ENCODE data around the gene FCGR3A. TPM values are rescaled to one million over a fixed set of nuclear protein-coding genes. Genes with fewer than 3 reads are reported as not detected.
"Not testable (repeated sequence)": the region's sequence is repeated elsewhere in the genome, so short reads cannot be mapped to it uniquely, and the experiment has no call there.

FCGR3A gene
- total RNA-seq, 1 donor, result 27.8 TPM

- H3K27me3 ChIP-seq (ENCODE audit: insufficient read depth, low read length); H3K4me3 ChIP-seq (ENCODE audit: low read length); H3K9me3 ChIP-seq (ENCODE audit: low read depth, low read length): not testable (repeated sequence)
- peaks cover 48% of the 10 kb centered on the region for H3K4me1 ChIP-seq (ENCODE audit: insufficient read depth, low read length)
Measured at GRCh38 chr1:161543125-161543524, 6.5 kb downstream of the FCGR3A start.

- H3K27me3 ChIP-seq (ENCODE audit: insufficient read depth, low read length); H3K4me3 ChIP-seq (ENCODE audit: low read length); H3K9me3 ChIP-seq (ENCODE audit: low read depth, low read length): not testable (repeated sequence)
- H3K4me1 ChIP-seq (ENCODE audit: insufficient read depth, low read length), result peaks cover 48% of the 10 kb centered on the region
Measured at GRCh38 chr1:161542091-161542559, 7.5 kb downstream of the FCGR3A start.

GRCh38 chr1:161540570-161540960 lies 9.1 kb downstream of the FCGR3A start:
- not testable (repeated sequence) for H3K27me3 ChIP-seq (ENCODE audit: insufficient read depth, low read length); H3K9me3 ChIP-seq (ENCODE audit: low read depth, low read length)
- Histone ChIP-seq H3K4me1 (ENCODE audit: insufficient read depth, low read length) (peaks cover 47% of the 10 kb centered on the region), H3K4me3 (ENCODE audit: low read length) (peak overlapping the region; percentile 45)

DNA sequence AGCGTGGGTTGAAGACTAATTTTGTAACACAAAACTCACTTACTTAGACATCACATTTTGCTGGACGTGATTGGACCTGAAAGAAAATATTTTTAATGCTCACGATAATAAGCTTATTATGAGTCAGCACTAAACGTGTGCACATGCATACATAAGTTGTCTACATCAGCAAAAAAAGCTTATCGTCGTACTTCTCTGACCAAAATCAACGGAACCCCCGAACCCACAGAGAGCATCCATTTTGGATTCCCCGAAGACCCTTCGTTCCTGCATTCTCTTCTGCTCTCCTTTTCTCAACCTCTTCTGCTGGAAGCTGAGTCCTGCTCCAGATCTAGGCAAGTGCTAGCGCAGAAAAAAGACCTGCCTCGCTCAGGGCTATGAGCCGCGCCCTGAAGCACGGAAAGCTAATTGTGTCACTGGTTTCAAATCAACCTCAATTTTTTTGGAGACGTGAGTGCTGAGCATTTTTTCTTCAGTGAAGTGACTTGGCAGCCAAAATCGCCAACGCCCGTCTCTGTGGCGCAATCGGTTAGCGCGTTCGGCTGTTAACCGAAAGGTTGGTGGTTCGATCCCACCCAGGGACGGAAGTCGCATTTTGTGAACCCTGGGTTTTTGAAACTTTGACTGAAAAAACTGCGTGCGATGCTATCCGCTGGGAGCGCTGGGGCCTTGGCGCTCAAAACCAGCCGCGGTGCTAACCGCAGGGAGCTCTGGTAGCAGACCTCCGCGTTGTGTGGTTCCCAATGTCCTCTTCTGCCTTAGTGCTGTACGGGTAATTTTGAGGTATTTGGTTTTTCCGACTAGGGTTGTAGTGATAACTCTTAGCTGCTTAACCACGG lies 9.7 kb downstream of the FCGR3A start:
- not testable (repeated sequence) for H3K27me3 ChIP-seq (ENCODE audit: insufficient read depth, low read length); H3K9me3 ChIP-seq (ENCODE audit: low read depth, low read length)
- peak overlapping the region; percentile 45 for H3K4me3 ChIP-seq (ENCODE audit: low read length)
- peaks cover 41% of the 10 kb centered on the region for H3K4me1 ChIP-seq (ENCODE audit: insufficient read depth, low read length)

GRCh38 chr1:161538925-161539479 lies 10.6 kb downstream of the FCGR3A start:
- H3K9me3 ChIP-seq (ENCODE audit: low read depth, low read length); H3K4me3 ChIP-seq (ENCODE audit: low read length); H3K27me3 ChIP-seq (ENCODE audit: insufficient read depth, low read length): not testable (repeated sequence)
- H3K4me1 ChIP-seq (ENCODE audit: insufficient read depth, low read length), result peaks cover 35% of the 10 kb centered on the region

- not testable (repeated sequence) for H3K27me3 ChIP-seq (ENCODE audit: insufficient read depth, low read length); H3K4me3 ChIP-seq (ENCODE audit: low read length)
Measured at GRCh38 chr1:161537068-161537669, 12.4 kb downstream of the FCGR3A start.

GRCh38 chr1:161532644-161533567 lies 16.7 kb downstream of the FCGR3A start:
- not testable (repeated sequence) for H3K9me3 ChIP-seq (ENCODE audit: low read depth, low read length); H3K27me3 ChIP-seq (ENCODE audit: insufficient read depth, low read length); H3K4me3 ChIP-seq (ENCODE audit: low read length)
- peaks cover 33% of the 10 kb centered on the region for H3K4me1 ChIP-seq (ENCODE audit: insufficient read depth, low read length)

More at GRCh38 chr1:161537068-161537669, 12.4 kb downstream of the FCGR3A start:
- not testable (repeated sequence) for H3K9me3 ChIP-seq (ENCODE audit: low read depth, low read length)
- H3K4me1 ChIP-seq (ENCODE audit: insufficient read depth, low read length), result peaks cover 34% of the 10 kb centered on the region

GRCh38 chr1:161531986-161532643 lies 17.5 kb downstream of the FCGR3A start:
- no peak overlapping the region for H3K4me3 ChIP-seq (ENCODE audit: low read length)
- peaks cover 33% of the 10 kb centered on the region for H3K4me1 ChIP-seq (ENCODE audit: insufficient read depth, low read length)
- no peaks in the 10 kb centered on the region for H3K27me3 ChIP-seq (ENCODE audit: insufficient read depth, low read length)
- H3K9me3 ChIP-seq (ENCODE audit: low read depth, low read length), result no peaks in the 10 kb centered on the region

GRCh38 chr1:161530671-161531641 lies 18.7 kb downstream of the FCGR3A start:
- H3K4me1 ChIP-seq (ENCODE audit: insufficient read depth, low read length), result peaks cover 34% of the 10 kb centered on the region
- peak overlapping the region; percentile 67 for H3K4me3 ChIP-seq (ENCODE audit: low read length)

GRCh38 chr1:161530158-161530557 lies 19.5 kb downstream of the FCGR3A start:
- Histone ChIP-seq H3K4me3 (ENCODE audit: low read length) (peak overlapping the region; percentile 67), H3K4me1 (ENCODE audit: insufficient read depth, low read length) (peaks cover 39% of the 10 kb centered on the region)
- H3K9me3 ChIP-seq (ENCODE audit: low read depth, low read length); H3K27me3 ChIP-seq (ENCODE audit: insufficient read depth, low read length): not testable (repeated sequence)

More at GRCh38 chr1:161530671-161531641, 18.7 kb downstream of the FCGR3A start:
- H3K27me3 ChIP-seq (ENCODE audit: insufficient read depth, low read length); H3K9me3 ChIP-seq (ENCODE audit: low read depth, low read length): not testable (repeated sequence)

GRCh38 chr1:161529463-161530104 lies 20.0 kb downstream of the FCGR3A start:
- peak overlapping the region; percentile 67 for H3K4me3 ChIP-seq (ENCODE audit: low read length)
- H3K4me1 ChIP-seq (ENCODE audit: insufficient read depth, low read length), result peaks cover 42% of the 10 kb centered on the region
- not testable (repeated sequence) for H3K27me3 ChIP-seq (ENCODE audit: insufficient read depth, low read length); H3K9me3 ChIP-seq (ENCODE audit: low read depth, low read length)

DNA sequence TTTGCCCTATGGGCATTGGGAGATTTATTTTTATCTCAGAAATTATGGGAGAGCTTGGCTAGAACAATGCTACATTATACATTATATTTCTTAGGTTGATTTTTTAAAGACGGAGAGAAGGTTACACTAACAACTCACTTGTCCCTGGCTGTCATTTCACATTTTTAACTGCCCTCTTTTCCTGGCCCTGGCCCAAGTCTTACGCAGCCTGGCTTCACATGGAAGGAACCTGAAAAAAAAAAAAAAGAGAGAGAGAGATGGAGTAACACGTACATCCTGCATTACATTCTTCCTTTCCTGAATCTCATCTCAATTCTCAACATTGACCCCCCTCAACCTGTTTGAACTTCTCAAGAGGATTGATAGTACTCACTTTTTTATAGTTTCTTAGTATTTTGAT lies 21.1 kb downstream of the FCGR3A start:
- H3K4me1 ChIP-seq (ENCODE audit: insufficient read depth, low read length), result peaks cover 42% of the 10 kb centered on the region
- not testable (repeated sequence) for H3K4me3 ChIP-seq (ENCODE audit: low read length); H3K27me3 ChIP-seq (ENCODE audit: insufficient read depth, low read length); H3K9me3 ChIP-seq (ENCODE audit: low read depth, low read length)

- peaks cover 26% of the 10 kb centered on the region for H3K4me1 ChIP-seq (ENCODE audit: insufficient read depth, low read length)
- not testable (repeated sequence) for H3K9me3 ChIP-seq (ENCODE audit: low read depth, low read length)
- peak overlapping the region; percentile 0 for H3K4me3 ChIP-seq (ENCODE audit: low read length)
Measured at GRCh38 chr1:161525918-161526317, 23.7 kb downstream of the FCGR3A start.

More at GRCh38 chr1:161525918-161526317, 23.7 kb downstream of the FCGR3A start:
- H3K27me3 ChIP-seq (ENCODE audit: insufficient read depth, low read length), result not testable (repeated sequence)
